ENCODE results near the gene TLR1.

TLR1 gene

GRCh38 chr4:38805530-38806145 lies 1.0 kb upstream of the TLR1 start:
- Histone ChIP-seq H4K8ac (ENCODE audit: low read depth, low read length) (no peak overlapping the region), H3K56ac (ENCODE audit: low read length) (no peak overlapping the region), H4K5ac (ENCODE audit: low read length) (no peak overlapping the region), H2BK15ac (replicated peaks; ENCODE audit: low read depth) (no peak overlapping the region), H3K4me2 (ENCODE audit: low read length) (no peak overlapping the region), H2BK5ac (ENCODE audit: low read length) (no peak overlapping the region), H3K79me2 (ENCODE audit: control insufficient read depth, insufficient read depth, low read length) (no peaks in the 10 kb centered on the region), H2BK120ac (ENCODE audit: low read depth, low read length) (no peak overlapping the region), H2AK5ac (ENCODE audit: low read length) (no peak overlapping the region), H3K9ac (ENCODE audit: low read length) (no peak overlapping the region), H3K27ac (ENCODE audit: low read depth, low read length) (no peak overlapping the region), H3K4ac (ENCODE audit: low read depth, low read length) (no peak overlapping the region), H3K27me3 (ENCODE audit: insufficient read depth, low read length, poor library complexity) (no peaks in the 10 kb centered on the region), H3K4me1 (ENCODE audit: control insufficient read depth, low read depth, low read length) (no peaks in the 10 kb centered on the region), H3K23ac (ENCODE audit: low read length) (no peak overlapping the region), H3K36me3 (ENCODE audit: control insufficient read depth, insufficient read depth, low read length) (no peaks in the 10 kb centered on the region), H3K18ac (ENCODE audit: low read length) (no peak overlapping the region), H3K4me3 (ENCODE audit: low read length) (no peak overlapping the region), H3K79me1 (ENCODE audit: low read length) (no peaks in the 10 kb centered on the region)
- WGBS (ENCODE audit: extremely low coverage, insufficient coverage, low lambda C conversion rate) = no CpG with 5 or more reads among the region's 5 CpGs
- DNase-seq = no peak

- H4K5ac ChIP-seq (ENCODE audit: low read length) = no peak overlapping the region
- no CpG with 5 or more reads among the region's 6 CpGs for WGBS (ENCODE audit: extremely low coverage, insufficient coverage, low lambda C conversion rate)
- H3K4me2 ChIP-seq (ENCODE audit: low read length) = no peak overlapping the region
- no peak overlapping the region for H2BK120ac ChIP-seq (ENCODE audit: low read depth, low read length)
- no peak overlapping the region for H3K4me3 ChIP-seq (ENCODE audit: low read length)
- DNase-seq = no peak
- no peak overlapping the region for H3K9ac ChIP-seq (ENCODE audit: low read length)
- H3K4ac ChIP-seq (ENCODE audit: low read depth, low read length) = no peak overlapping the region
- H2BK5ac ChIP-seq (ENCODE audit: low read length) = no peak overlapping the region
- no peak overlapping the region for H3K56ac ChIP-seq (ENCODE audit: low read length)
- no peak overlapping the region for H3K18ac ChIP-seq (ENCODE audit: low read length)
- no peak overlapping the region for H2BK15ac ChIP-seq (replicated peaks; ENCODE audit: low read depth)
- no peak overlapping the region for H4K8ac ChIP-seq (ENCODE audit: low read depth, low read length)
- H3K79me1 ChIP-seq (ENCODE audit: low read length) = no peaks in the 10 kb centered on the region
- H3K36me3 ChIP-seq (ENCODE audit: control insufficient read depth, insufficient read depth, low read length) = no peaks in the 10 kb centered on the region
- no peaks in the 10 kb centered on the region for H3K4me1 ChIP-seq (ENCODE audit: control insufficient read depth, low read depth, low read length)
- no peaks in the 10 kb centered on the region for H3K27me3 ChIP-seq (ENCODE audit: insufficient read depth, low read length, poor library complexity)
- no peak overlapping the region for H3K27ac ChIP-seq (ENCODE audit: low read depth, low read length)
- H2AK5ac ChIP-seq (ENCODE audit: low read length) = no peak overlapping the region
- no peak overlapping the region for H3K23ac ChIP-seq (ENCODE audit: low read length)
- H3K79me2 ChIP-seq (ENCODE audit: control insufficient read depth, insufficient read depth, low read length) = no peaks in the 10 kb centered on the region
Observed at GRCh38 chr4:38803833-38804653, 548 bp downstream of the TLR1 start.

DNA sequence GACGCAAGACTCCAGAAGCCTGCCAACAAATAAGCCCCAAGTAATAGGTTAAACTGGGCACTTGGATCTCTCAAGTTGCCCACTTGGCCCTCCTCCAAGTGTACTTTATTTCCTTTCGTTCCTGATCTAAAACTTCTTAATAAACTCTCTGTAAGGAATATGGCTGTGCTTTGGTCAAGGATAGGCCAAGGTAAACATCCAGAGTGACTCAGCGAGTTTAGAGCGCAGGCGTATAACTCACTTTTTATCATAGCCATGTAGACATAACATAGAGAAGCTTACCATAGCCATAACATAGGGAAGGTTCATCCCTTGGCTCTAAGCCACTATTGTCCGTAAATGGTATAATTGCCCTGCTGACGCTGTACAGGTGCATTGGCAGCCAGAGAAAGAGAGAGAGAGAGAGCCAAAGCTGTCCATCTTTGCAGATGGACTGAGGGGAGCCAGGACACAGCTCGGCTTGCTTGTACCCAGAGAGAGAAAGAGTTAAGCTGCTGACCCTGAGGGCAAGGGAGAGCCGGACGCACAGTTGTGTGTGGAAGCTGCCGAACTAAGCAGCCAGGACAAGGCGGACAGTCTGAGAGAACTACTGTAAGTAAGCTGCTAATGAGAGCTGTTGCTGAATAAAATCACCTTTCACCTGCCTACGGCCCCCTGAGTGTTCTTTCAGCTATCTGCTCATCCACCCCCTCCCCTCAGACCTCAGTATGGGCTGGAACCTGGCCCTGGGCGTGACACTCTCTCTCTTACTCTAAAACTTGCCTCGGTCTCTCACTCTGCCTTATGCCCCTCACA lies 1.8 kb downstream of the TLR1 start:
- no peak overlapping the region for H2BK15ac ChIP-seq (replicated peaks; ENCODE audit: low read depth)
- no peaks in the 10 kb centered on the region for H3K79me1 ChIP-seq (ENCODE audit: low read length)
- no peak overlapping the region for H2BK5ac ChIP-seq (ENCODE audit: low read length)
- no peaks in the 10 kb centered on the region for H3K27me3 ChIP-seq (ENCODE audit: insufficient read depth, low read length, poor library complexity)
- no peak overlapping the region for H3K23ac ChIP-seq (ENCODE audit: low read length)
- no peak overlapping the region for H2AK5ac ChIP-seq (ENCODE audit: low read length)
- no peak overlapping the region for H3K4me2 ChIP-seq (ENCODE audit: low read length)
- H3K27ac ChIP-seq (ENCODE audit: low read depth, low read length) = no peak overlapping the region
- H4K5ac ChIP-seq (ENCODE audit: low read length) = no peak overlapping the region
- no peak overlapping the region for H3K4me3 ChIP-seq (ENCODE audit: low read length)
- WGBS (ENCODE audit: extremely low coverage, insufficient coverage, low lambda C conversion rate) = no CpG with 5 or more reads among the region's 15 CpGs
- H3K56ac ChIP-seq (ENCODE audit: low read length) = no peak overlapping the region
- H3K4ac ChIP-seq (ENCODE audit: low read depth, low read length) = no peak overlapping the region
- H3K79me2 ChIP-seq (ENCODE audit: control insufficient read depth, insufficient read depth, low read length) = no peaks in the 10 kb centered on the region
- H2BK120ac ChIP-seq (ENCODE audit: low read depth, low read length) = no peak overlapping the region
- H3K36me3 ChIP-seq (ENCODE audit: control insufficient read depth, insufficient read depth, low read length) = no peaks in the 10 kb centered on the region
- no peaks in the 10 kb centered on the region for H3K4me1 ChIP-seq (ENCODE audit: control insufficient read depth, low read depth, low read length)
- DNase-seq = peak; percentile 33
- H3K9ac ChIP-seq (ENCODE audit: low read length) = no peak overlapping the region
- no peak overlapping the region for H3K18ac ChIP-seq (ENCODE audit: low read length)
- no peak overlapping the region for H4K8ac ChIP-seq (ENCODE audit: low read depth, low read length)

- no peak overlapping the region for H2BK120ac ChIP-seq (ENCODE audit: low read depth, low read length)
- H3K36me3 ChIP-seq (ENCODE audit: control insufficient read depth, insufficient read depth, low read length) = no peaks in the 10 kb centered on the region
- H3K4ac ChIP-seq (ENCODE audit: low read depth, low read length) = no peak overlapping the region
- no peak overlapping the region for H3K23ac ChIP-seq (ENCODE audit: low read length)
- H3K56ac ChIP-seq (ENCODE audit: low read length) = no peak overlapping the region
- no peak overlapping the region for H3K27ac ChIP-seq (ENCODE audit: low read depth, low read length)
- H3K4me2 ChIP-seq (ENCODE audit: low read length) = no peak overlapping the region
- no peaks in the 10 kb centered on the region for H3K27me3 ChIP-seq (ENCODE audit: insufficient read depth, low read length, poor library complexity)
- H2BK5ac ChIP-seq (ENCODE audit: low read length) = no peak overlapping the region
- H3K79me2 ChIP-seq (ENCODE audit: control insufficient read depth, insufficient read depth, low read length) = no peaks in the 10 kb centered on the region
- no peak overlapping the region for H4K8ac ChIP-seq (ENCODE audit: low read depth, low read length)
- no peak for DNase-seq
- no peak overlapping the region for H2BK15ac ChIP-seq (replicated peaks; ENCODE audit: low read depth)
- H3K4me3 ChIP-seq (ENCODE audit: low read length) = no peak overlapping the region
- WGBS (ENCODE audit: extremely low coverage, insufficient coverage, low lambda C conversion rate) = no CpG with 5 or more reads among the region's 3 CpGs
- H3K4me1 ChIP-seq (ENCODE audit: control insufficient read depth, low read depth, low read length) = no peaks in the 10 kb centered on the region
- no peak overlapping the region for H2AK5ac ChIP-seq (ENCODE audit: low read length)
- no peak overlapping the region for H4K5ac ChIP-seq (ENCODE audit: low read length)
- no peak overlapping the region for H3K9ac ChIP-seq (ENCODE audit: low read length)
- H3K79me1 ChIP-seq (ENCODE audit: low read length) = no peaks in the 10 kb centered on the region
- H3K18ac ChIP-seq (ENCODE audit: low read length) = no peak overlapping the region
Observed at GRCh38 chr4:38800961-38801450, 3.6 kb downstream of the TLR1 start.

DNA sequence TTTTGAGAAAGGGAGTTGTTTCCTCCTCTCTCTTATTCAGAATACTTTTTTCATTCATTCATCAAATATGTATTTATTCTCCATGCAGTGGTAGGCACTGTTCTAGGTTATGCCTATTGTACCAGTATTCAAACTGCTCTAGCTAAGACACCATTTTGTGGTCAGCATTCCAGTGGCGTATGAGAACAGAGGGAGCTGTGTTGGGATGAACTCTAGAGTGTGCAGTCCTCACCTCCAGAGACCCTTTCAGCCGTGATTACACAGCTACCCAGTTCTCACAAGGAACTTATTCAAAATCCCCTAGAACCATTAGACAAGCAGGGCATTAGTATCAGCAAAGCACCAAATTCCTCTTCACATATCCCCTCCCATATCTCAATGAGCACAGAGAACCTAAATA lies 4.2 kb downstream of the TLR1 start:
- Histone ChIP-seq H2BK120ac (ENCODE audit: low read depth, low read length) (no peak overlapping the region), H3K79me1 (ENCODE audit: low read length) (no peaks in the 10 kb centered on the region), H3K4me1 (ENCODE audit: control insufficient read depth, low read depth, low read length) (no peaks in the 10 kb centered on the region), H3K23ac (ENCODE audit: low read length) (no peak overlapping the region), H3K4ac (ENCODE audit: low read depth, low read length) (no peak overlapping the region), H3K27ac (ENCODE audit: low read depth, low read length) (no peak overlapping the region), H3K18ac (ENCODE audit: low read length) (no peak overlapping the region), H3K79me2 (ENCODE audit: control insufficient read depth, insufficient read depth, low read length) (no peaks in the 10 kb centered on the region), H3K4me3 (ENCODE audit: low read length) (no peak overlapping the region), H3K27me3 (ENCODE audit: insufficient read depth, low read length, poor library complexity) (no peaks in the 10 kb centered on the region), H2BK5ac (ENCODE audit: low read length) (no peak overlapping the region), H3K9ac (ENCODE audit: low read length) (no peak overlapping the region), H4K5ac (ENCODE audit: low read length) (no peak overlapping the region), H2AK5ac (ENCODE audit: low read length) (no peak overlapping the region), H4K8ac (ENCODE audit: low read depth, low read length) (no peak overlapping the region), H3K56ac (ENCODE audit: low read length) (no peak overlapping the region), H2BK15ac (replicated peaks; ENCODE audit: low read depth) (no peak overlapping the region), H3K4me2 (ENCODE audit: low read length) (no peak overlapping the region), H3K36me3 (ENCODE audit: control insufficient read depth, insufficient read depth, low read length) (no peaks in the 10 kb centered on the region)
- DNase-seq = no peak
- WGBS (ENCODE audit: extremely low coverage, insufficient coverage, low lambda C conversion rate) = no CpG with 5 or more reads among the region's 2 CpGs

Data from mesendoderm (in vitro differentiated cells).